GM19025 (cell line): ENCODE results near the gene CAPN12.

Experiments used
- ATAC-seq: cut with Tn5 transposase; IDR thresholded peaks from one replicate; pipeline ENCODE4 v1.9.1; 2021; ENCODE audit warnings: mild to moderate bottlenecking, low read depth, moderate library complexity; ENCODE audit not compliant: unreplicated experiment

The CAPN12 gene

GRCh38 chr19:38712161-38712748 is 32.0 kb downstream of the CAPN12 start:
- no peak for ATAC-seq

GRCh38 chr19:38711726-38712153 is 32.5 kb downstream of the CAPN12 start:
- ATAC-seq, result no peak

GRCh38 chr19:38710928-38711725 is 33.1 kb downstream of the CAPN12 start:
- ATAC-seq, result no peak

- ATAC-seq, result no peak
Measured at GRCh38 chr19:38710416-38710702, 33.9 kb downstream of the CAPN12 start.

- ATAC-seq, result no peak
Measured at GRCh38 chr19:38709671-38710415, 34.4 kb downstream of the CAPN12 start.

GRCh38 chr19:38709119-38709518 is 35.2 kb downstream of the CAPN12 start:
- ATAC-seq, result no peak

GRCh38 chr19:38708413-38709024 is 35.8 kb downstream of the CAPN12 start:
- no peak for ATAC-seq

GRCh38 chr19:38707512-38708114 is 36.7 kb downstream of the CAPN12 start:
- no peak for ATAC-seq

GRCh38 chr19:38706792-38707511 is 37.3 kb downstream of the CAPN12 start:
- no peak for ATAC-seq

GRCh38 chr19:38705197-38706019 is 38.9 kb downstream of the CAPN12 start:
- ATAC-seq, result no peak

- ATAC-seq, result no peak
Measured at GRCh38 chr19:38704488-38705026, 39.7 kb downstream of the CAPN12 start.

- no peak for ATAC-seq
Measured at GRCh38 chr19:38703509-38703908, 40.8 kb downstream of the CAPN12 start.

GRCh38 chr19:38702278-38702677 is 42.0 kb downstream of the CAPN12 start:
- no peak for ATAC-seq

- no peak for ATAC-seq
Measured at GRCh38 chr19:38701455-38702063, 42.7 kb downstream of the CAPN12 start.

- ATAC-seq, result no peak
Measured at GRCh38 chr19:38700902-38701454, 43.3 kb downstream of the CAPN12 start.

GRCh38 chr19:38700350-38700901 is 43.8 kb downstream of the CAPN12 start:
- ATAC-seq, result no peak

- ATAC-seq, result no peak
Measured at GRCh38 chr19:38699647-38700349, 44.5 kb downstream of the CAPN12 start.

GRCh38 chr19:38699027-38699346 is 45.3 kb downstream of the CAPN12 start:
- ATAC-seq, result no peak
